ENCODE measurements around the gene PLXNA2.

The PLXNA2 gene

GRCh38 chr1:208264469-208265121, 20.4 kb upstream of the PLXNA2 start:
- TF ChIP-seq, protein P1, sequence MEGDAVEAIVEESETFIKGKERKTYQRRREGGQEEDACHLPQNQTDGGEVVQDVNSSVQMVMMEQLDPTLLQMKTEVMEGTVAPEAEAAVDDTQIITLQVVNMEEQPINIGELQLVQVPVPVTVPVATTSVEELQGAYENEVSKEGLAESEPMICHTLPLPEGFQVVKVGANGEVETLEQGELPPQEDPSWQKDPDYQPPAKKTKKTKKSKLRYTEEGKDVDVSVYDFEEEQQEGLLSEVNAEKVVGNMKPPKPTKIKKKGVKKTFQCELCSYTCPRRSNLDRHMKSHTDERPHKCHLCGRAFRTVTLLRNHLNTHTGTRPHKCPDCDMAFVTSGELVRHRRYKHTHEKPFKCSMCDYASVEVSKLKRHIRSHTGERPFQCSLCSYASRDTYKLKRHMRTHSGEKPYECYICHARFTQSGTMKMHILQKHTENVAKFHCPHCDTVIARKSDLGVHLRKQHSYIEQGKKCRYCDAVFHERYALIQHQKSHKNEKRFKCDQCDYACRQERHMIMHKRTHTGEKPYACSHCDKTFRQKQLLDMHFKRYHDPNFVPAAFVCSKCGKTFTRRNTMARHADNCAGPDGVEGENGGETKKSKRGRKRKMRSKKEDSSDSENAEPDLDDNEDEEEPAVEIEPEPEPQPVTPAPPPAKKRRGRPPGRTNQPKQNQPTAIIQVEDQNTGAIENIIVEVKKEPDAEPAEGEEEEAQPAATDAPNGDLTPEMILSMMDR (IDR thresholded peaks at IDR 0.05): no peak

DNA sequence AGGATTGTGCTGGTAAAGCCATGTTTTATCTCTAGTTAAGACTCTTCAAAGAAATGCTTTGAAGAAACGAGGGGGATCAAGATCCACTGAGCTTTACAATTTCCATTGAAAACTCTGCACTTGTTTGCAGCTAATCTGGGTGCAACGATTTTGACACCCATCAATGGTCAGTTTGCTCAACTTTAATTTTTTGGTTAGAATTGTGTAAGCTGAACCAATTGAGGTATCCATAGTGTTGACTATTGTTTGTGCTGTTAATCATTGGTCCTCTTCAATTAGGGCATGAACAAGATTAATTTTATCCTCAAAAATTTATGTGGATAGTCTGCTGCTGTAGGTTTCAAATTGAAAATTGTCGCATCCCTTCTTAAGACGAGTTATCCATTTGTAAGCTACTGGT, 17.7 kb upstream of the PLXNA2 start:
- TF ChIP-seq, protein P1 (IDR thresholded peaks at IDR 0.05): no peak

DNA sequence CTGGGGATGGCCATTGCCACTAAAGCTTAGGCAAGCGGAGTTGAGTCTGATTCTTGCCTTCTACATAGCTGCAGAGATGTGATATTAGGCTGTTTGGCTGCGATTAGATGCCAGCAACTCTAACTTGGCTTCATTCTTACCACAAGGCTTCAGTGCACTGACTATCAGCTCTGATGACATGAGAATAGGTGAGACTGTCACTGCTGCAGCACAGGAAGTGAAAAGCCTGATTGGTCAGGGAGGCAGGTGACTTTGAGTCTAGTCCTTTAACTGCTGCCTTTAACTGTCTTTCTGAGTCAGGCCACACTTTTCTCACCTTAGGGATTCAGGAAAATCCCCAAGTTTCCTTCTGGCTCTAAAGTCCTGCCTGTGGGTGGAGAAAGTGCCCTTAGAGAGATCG, 14.1 kb upstream of the PLXNA2 start:
- TF ChIP-seq, protein P1 (IDR thresholded peaks at IDR 0.05): no peak

GRCh38 chr1:208257351-208257750, 13.2 kb upstream of the PLXNA2 start:
- TF ChIP-seq, protein P1 (IDR thresholded peaks at IDR 0.05): no peak

DNA sequence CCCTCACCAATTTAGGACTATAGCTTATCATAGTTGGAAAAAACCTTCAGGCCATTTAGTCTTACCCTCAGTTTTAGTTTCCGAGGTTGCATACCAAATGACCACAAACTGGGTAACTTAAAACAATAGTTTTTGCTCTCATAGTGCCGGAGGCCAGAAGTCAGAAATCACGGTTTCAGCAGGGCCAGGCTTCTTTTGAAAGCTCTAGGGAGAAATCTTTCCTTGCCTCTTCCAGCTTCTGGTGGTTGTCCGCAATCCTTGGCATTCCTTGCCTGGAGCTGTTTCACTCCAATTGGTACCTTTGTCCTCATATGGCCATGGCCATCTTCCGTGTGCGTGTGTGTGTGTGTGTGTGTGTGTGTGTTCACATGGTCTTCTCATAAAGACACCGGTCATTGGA, 12.4 kb upstream of the PLXNA2 start:
- TF ChIP-seq, protein P1 (IDR thresholded peaks at IDR 0.05): no peak

- TF ChIP-seq, protein P1 (IDR thresholded peaks at IDR 0.05): no peak
These were observed 11.9 kb upstream of the PLXNA2 start for GRCh38 chr1:208256091-208256490.

GRCh38 chr1:208254862-208255261, 10.7 kb upstream of the PLXNA2 start:
- TF ChIP-seq, protein P1 (IDR thresholded peaks at IDR 0.05): no peak

DNA sequence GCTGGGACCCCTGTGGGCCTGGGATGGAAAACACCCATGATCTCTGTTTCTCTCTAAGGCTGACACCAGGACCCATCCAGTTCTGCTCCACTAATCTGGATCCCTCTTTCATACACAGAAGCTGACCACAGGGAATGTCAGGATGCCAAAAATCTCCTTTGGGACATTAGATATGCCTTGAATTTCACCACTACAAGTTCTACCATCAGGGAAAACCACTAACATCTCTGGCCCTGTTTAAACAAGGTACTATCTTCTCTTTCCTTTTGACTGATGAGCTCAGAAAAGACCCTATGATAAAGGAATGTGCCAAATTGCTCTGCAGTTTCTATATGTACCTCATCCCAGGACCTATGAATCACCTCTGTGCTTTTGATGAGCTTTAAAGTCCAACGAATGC, 10.2 kb upstream of the PLXNA2 start:
- TF ChIP-seq, protein P1 (IDR thresholded peaks at IDR 0.05): no peak

All from LNCAP (cell line).